Left lung (tissue), 10 donors: ENCODE measurements around the gene PNISR. TPM values are rescaled to one million over a fixed set of nuclear protein-coding genes. Genes with fewer than 3 reads are reported as not detected.

Experiments
- ATAC-seq: fragments of 200-7000 bp; cut with Tn5 transposase; one replicate; pipeline ENCODE4 v1.9.1; 2020; ENCODE audit warnings: moderate library complexity
- DNase-seq, 4 donors: peaks; one replicate each; pipeline ENCODE4 v3.0.0-alpha.2; 2013 to 2020
- H3K27ac ChIP-seq, 2 donors: fragments of 200-600 bp; sonication (generic) in 1 of 2; one replicate each; pipeline versions ENCODE4 v1.5.0 to v1.8.0; 2020 to 2021
- H3K27me3 ChIP-seq, 2 donors: fragments of 200-600 bp; sonication (generic) in 1 of 2; one replicate each; pipeline versions ENCODE4 v1.5.0 to v1.8.0; 2020 to 2021
- H3K36me3 ChIP-seq, 2 donors: fragments of 200-600 bp; sonication (generic) in 1 of 2; one replicate each; pipeline versions ENCODE4 v1.5.0 to v1.8.0; 2020 to 2021
- H3K4me1 ChIP-seq, 2 donors: fragments of 200-600 bp; one replicate each; pipeline ENCODE4 v1.8.0; 2021
- H3K4me3 ChIP-seq, 2 donors: fragments of 200-600 bp; sonication (generic) in 1 of 2; one replicate each; pipeline versions ENCODE4 v1.5.0 to v1.8.0; 2020 to 2021; ENCODE audit warnings: mild to moderate bottlenecking in 1 of 2
- H3K9me3 ChIP-seq, 2 donors: fragments of 200-600 bp; sonication (generic) in 1 of 2; one replicate each; pipeline versions ENCODE4 v1.5.0 to v1.8.0; 2020 to 2021
- CTCF ChIP-seq, 2 donors: fragments of 200-600 bp; sonication (generic) in 1 of 2; IDR thresholded peaks; one replicate each; pipeline versions ENCODE4 v1.5.0 to v1.8.0; 2021; ENCODE audit warnings: antibody characterized with exemption in 2 of 2
- intact Hi-C, 2 donors: fragments of 100-400 bp; cut with DNase I; formaldehyde crosslinking; loops; one replicate each; pipeline versions ENCODE4 v1.11.2 to v1.14.2; 2022
- polyA plus RNA-seq, 6 donors: library from polyadenylated mRNA; unstranded; fragments of 120-200 nt; gene quantifications; one replicate each; pipeline ENCODE4 v1.2.1, GENCODE V29; 2013; ENCODE audit not compliant: insufficient read length in 6 of 6
- total RNA-seq, 2 donors: library from RNA; stranded (reverse); fragmentation: NEBNext Ultra II Directional; extraction: Animal tissue kit (Norgen Biotek cat#: 25700); gene quantifications; one replicate each; pipeline ENCODE4 v1.2.1, GENCODE V29; 2021
- donor health status: DM: no; HTN: yes; CAD: no.
- donor health status: DM: no; HTN: no; CAD: no.

PNISR gene
- total and polyA plus RNA-seq, 8 donors: 73.5 to 412 (median 310) TPM

DNA sequence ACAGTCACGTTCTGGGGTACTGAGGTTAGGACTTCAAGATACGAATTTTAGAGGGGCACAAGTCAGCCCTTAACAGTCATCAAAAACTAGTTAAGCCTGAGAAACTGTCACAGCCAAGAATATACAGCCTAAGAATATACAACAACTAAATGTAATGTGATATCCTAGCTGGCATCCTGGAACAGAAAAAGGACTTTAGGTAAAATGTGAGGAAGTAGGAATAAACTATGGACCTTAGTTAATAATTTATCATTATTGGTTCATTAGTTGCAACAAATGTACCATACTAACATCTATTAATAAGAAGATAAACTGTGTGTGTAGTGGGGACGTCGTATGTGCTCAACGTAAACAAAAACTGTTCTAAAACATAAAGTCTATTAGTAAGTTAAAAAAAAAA lies 1.1 kb downstream of the PNISR start:
- no peaks in the 10 kb centered on the region for H3K36me3 ChIP-seq
- intact Hi-C loops: no loop called here
- peak overlapping the region; percentile 80 to 91 for H3K4me3 ChIP-seq
- no peaks in the 10 kb centered on the region for H3K9me3 ChIP-seq
- H3K4me1 ChIP-seq: peaks cover 28 to 66% of the 10 kb centered on the region in 2 donors
- no peak for TF ChIP-seq CTCF (IDR thresholded peaks at IDR 0.05)
- DNase-seq (no peak), ATAC-seq (no peak)
- no peaks in the 10 kb centered on the region for H3K27me3 ChIP-seq
- H3K27ac ChIP-seq: peak overlapping the region in 1 of 2 donors; percentile 99

DNA sequence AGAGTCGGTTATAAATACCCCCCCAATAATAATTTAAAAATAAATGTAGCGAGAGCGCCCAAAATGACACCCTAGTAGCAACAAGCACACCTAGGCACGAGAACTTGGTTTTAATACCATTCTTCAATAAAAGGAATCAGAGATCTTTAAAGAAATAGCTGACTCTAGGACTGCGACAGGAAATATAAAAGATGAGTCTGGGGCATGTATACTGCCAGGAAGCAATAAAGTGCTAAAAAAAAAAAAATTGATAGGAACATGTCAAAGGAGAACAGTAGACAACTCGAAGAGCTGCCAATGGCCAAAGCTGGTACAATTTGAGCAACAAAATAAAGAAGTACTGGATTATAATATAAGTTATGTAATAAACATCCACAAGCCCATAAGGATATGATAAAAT lies 2.2 kb downstream of the PNISR start:
- peak overlapping the region in 1 of 2 donors; percentile 91 for H3K4me3 ChIP-seq

DNA sequence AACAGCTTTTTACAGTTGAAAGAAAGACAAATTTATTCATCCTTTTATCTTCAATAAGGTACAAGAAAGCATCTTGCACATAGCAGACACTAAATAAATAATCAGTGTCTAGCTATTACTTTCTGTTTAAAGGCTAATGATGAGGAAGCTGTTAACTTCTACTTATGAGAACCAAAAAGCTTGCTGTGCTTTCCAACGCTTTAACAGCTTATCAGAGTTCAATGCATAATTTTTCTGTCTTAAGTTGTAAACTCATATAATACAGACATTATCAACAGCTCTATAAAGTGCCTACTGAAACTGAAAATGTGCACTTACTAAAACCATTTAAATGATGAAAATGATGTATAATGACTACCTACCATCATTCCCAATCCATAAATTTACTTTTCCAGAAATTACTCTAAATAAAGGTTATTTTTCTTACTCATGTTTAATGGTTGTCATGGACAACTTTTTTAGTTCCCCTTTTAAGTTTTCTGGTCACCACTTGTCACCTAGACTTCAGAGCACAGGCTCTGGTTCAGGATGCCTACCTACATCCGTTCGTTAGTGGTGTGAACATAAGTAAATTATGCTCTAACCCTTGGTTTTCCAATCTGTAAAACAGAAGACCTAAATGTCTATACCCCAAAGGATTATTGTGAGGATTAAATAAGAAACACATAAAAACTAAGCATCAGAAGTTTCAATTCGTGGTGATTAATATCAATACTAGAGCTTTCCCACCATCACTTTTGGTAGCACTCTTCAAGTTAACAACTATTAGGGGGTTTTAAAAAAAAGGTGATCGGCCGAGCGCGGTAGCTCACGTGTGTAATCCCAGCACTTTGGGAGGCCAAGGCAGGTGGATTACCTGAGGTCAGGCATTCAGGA lies 8.0 kb downstream of the PNISR start:
- Histone ChIP-seq H3K4me3 (no peak overlapping the region), H3K36me3 (peaks cover 0 to 24% of the 10 kb centered on the region in 2 donors), H3K27me3 (no peaks in the 10 kb centered on the region), H3K4me1 (peaks cover 6 to 56% of the 10 kb centered on the region in 2 donors), H3K9me3 (no peaks in the 10 kb centered on the region), H3K27ac (no peak overlapping the region)
- no peak for TF ChIP-seq CTCF (IDR thresholded peaks at IDR 0.05)
- intact Hi-C loops: no loop called here
- DNase-seq (no peak), ATAC-seq (no peak)

More for the DNA sequence above, 2.2 kb downstream of the PNISR start:
- H3K27me3 ChIP-seq: no peaks in the 10 kb centered on the region
- ATAC-seq: no peak
- peaks cover 28 to 71% of the 10 kb centered on the region in 2 donors for H3K4me1 ChIP-seq
- H3K9me3 ChIP-seq: no peaks in the 10 kb centered on the region
- DNase-seq: no peak
- H3K36me3 ChIP-seq: no peaks in the 10 kb centered on the region
- intact Hi-C loops: no loop called here
- H3K27ac ChIP-seq: no peak overlapping the region
- no peak for TF ChIP-seq CTCF (IDR thresholded peaks at IDR 0.05)

GRCh38 chr6:99416226-99416625 lies 8.9 kb downstream of the PNISR start:
- no peak overlapping the region for H3K27ac ChIP-seq
- no peaks in the 10 kb centered on the region for H3K9me3 ChIP-seq
- ATAC-seq: no peak
- H3K27me3 ChIP-seq: no peaks in the 10 kb centered on the region
- no peak overlapping the region for H3K4me3 ChIP-seq
- DNase-seq: no peak
- intact Hi-C loops: no loop called here
- peaks cover 6 to 47% of the 10 kb centered on the region in 2 donors for H3K4me1 ChIP-seq
- peaks cover 0 to 32% of the 10 kb centered on the region in 2 donors for H3K36me3 ChIP-seq
- TF ChIP-seq CTCF (IDR thresholded peaks at IDR 0.05): no peak

- Histone ChIP-seq H3K4me3 (no peak overlapping the region), H3K4me1 (peaks cover 6 to 40% of the 10 kb centered on the region in 2 donors), H3K36me3 (peaks cover 0 to 32% of the 10 kb centered on the region in 2 donors), H3K27ac (no peak overlapping the region), H3K9me3 (no peaks in the 10 kb centered on the region), H3K27me3 (no peaks in the 10 kb centered on the region)
- intact Hi-C loops: no loop called here
- DNase-seq (no peak), ATAC-seq (no peak)
- TF ChIP-seq CTCF (IDR thresholded peaks at IDR 0.05): no peak
Measured at GRCh38 chr6:99415446-99415845, 9.7 kb downstream of the PNISR start.
